ENCODE measurements around the gene TRIM67. TPM values are rescaled to one million over a fixed set of nuclear protein-coding genes. Genes with fewer than 3 reads are reported as not detected.

Gene TRIM67
- total RNA-seq, 3 donors from 2014 or later (not counting 1 experiment from before 2014, with no cell fraction given), result not detected

DNA sequence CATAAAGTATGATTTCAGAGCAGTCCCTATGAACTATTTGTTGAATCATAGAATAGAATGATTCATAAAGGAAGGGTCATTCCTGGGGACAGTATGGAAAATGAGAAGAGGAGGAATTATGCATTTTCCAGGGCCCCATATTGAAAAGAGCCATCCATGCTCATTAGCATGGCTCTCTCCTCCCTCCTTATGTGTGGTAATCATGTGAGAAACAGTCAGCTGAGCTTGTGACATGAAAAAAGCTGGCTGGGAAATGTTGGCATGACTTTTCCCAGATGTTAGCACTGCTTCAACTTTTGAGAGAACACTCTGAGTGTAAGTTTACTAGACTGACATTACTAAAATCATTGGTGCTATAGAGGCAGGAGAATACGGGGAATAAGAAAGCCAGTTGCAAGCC is 16.1 kb downstream of the TRIM67 start:
- Mint-ChIP-seq H3K9me3 (no peaks in the 10 kb centered on the region), H3K4me3 (no peak overlapping the region), H3K27ac (no peak overlapping the region), H3K27me3 (ENCODE audit: low read depth in 2 of 2) (peaks cover 32 to 86% of the 10 kb centered on the region in 2 donors), H3K36me3 (no peaks in the 10 kb centered on the region), H3K4me1 (no peaks in the 10 kb centered on the region)
- intact Hi-C loops (cut with micrococcal nuclease), result no loop called here
- ATAC-seq (no peak), DNase-seq (no peak)
- Histone ChIP-seq H3K27me3 (ENCODE audit: control insufficient read depth, insufficient read depth, low read length) (no peaks in the 10 kb centered on the region), H3K4me1 (ENCODE audit: control insufficient read depth, insufficient read depth, low read length) (no peaks in the 10 kb centered on the region), H3K27ac (ENCODE audit: low read length) (no peak overlapping the region), H3K36me3 (ENCODE audit: control insufficient read depth, insufficient read depth, low read length) (no peaks in the 10 kb centered on the region), H3K9me3 (ENCODE audit: control insufficient read depth, insufficient read depth, low read length) (no peaks in the 10 kb centered on the region), H3K4me3 (ENCODE audit: low read length) (no peak overlapping the region)
- TF ChIP-seq, protein P1, sequence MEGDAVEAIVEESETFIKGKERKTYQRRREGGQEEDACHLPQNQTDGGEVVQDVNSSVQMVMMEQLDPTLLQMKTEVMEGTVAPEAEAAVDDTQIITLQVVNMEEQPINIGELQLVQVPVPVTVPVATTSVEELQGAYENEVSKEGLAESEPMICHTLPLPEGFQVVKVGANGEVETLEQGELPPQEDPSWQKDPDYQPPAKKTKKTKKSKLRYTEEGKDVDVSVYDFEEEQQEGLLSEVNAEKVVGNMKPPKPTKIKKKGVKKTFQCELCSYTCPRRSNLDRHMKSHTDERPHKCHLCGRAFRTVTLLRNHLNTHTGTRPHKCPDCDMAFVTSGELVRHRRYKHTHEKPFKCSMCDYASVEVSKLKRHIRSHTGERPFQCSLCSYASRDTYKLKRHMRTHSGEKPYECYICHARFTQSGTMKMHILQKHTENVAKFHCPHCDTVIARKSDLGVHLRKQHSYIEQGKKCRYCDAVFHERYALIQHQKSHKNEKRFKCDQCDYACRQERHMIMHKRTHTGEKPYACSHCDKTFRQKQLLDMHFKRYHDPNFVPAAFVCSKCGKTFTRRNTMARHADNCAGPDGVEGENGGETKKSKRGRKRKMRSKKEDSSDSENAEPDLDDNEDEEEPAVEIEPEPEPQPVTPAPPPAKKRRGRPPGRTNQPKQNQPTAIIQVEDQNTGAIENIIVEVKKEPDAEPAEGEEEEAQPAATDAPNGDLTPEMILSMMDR (IDR thresholded peaks at IDR 0.05), result no peak
- 67% methylated on average over 1 of the region's 1 CpG for WGBS (ENCODE audit: insufficient coverage)

DNA sequence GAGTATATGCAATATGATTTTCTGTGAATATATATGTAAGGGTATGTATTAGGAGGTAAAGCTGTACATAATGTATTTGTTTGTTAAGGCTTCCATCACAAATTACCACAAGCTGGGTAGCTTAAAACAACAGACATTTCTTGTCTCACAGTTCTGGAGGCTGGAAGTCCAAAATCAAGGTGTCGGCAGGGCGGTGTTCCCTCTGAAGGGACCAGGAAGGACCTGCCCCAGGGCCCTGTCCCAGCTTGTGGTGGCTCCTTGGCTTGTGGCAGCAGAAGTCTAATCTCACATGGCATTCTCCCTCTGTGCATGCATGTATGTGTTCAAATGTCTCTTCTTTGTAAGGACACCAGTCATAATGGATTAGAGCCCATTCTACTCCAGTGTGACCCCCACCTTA is 17.1 kb downstream of the TRIM67 start:
- Mint-ChIP-seq H3K4me1 (no peaks in the 10 kb centered on the region), H3K27me3 (ENCODE audit: low read depth in 2 of 2) (peaks cover 29 to 80% of the 10 kb centered on the region in 2 donors), H3K27ac (no peak overlapping the region), H3K9me3 (no peaks in the 10 kb centered on the region), H3K4me3 (no peak overlapping the region), H3K36me3 (no peaks in the 10 kb centered on the region)
- Histone ChIP-seq H3K9me3 (ENCODE audit: control insufficient read depth, insufficient read depth, low read length) (no peaks in the 10 kb centered on the region), H3K27ac (ENCODE audit: low read length) (no peak overlapping the region), H3K27me3 (ENCODE audit: control insufficient read depth, insufficient read depth, low read length) (no peaks in the 10 kb centered on the region), H3K4me3 (ENCODE audit: low read length) (no peak overlapping the region), H3K4me1 (ENCODE audit: control insufficient read depth, insufficient read depth, low read length) (no peaks in the 10 kb centered on the region), H3K36me3 (ENCODE audit: control insufficient read depth, insufficient read depth, low read length) (no peaks in the 10 kb centered on the region)
- DNase-seq (no peak), ATAC-seq (no peak)
- TF ChIP-seq, protein P1 (IDR thresholded peaks at IDR 0.05), result no peak
- intact Hi-C loops (cut with micrococcal nuclease), result no loop called here
- WGBS (ENCODE audit: insufficient coverage), result 96% methylated on average over 2 of the region's 2 CpGs

DNA sequence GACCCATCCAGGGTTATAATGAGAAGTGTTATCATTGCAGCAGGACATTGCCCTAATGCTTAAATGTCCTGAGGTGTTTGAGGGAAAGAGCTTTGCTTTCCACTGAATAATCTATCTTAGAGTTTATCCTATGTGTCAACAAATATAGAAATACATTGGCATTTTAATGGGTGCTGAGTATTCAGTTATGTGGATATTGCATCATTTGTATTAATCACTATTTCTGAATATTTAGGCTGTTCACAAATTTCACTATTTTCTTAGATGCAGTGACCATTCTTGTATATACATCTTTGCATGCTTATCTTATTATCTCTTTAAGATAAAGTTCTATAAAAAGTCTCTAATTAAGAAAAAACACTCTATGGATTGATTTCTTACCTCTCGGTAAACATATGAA is 18.2 kb downstream of the TRIM67 start:
- H3K4me1 Mint-ChIP-seq, result no peaks in the 10 kb centered on the region
- DNase-seq, result no peak
- Histone ChIP-seq H3K9me3 (ENCODE audit: control insufficient read depth, insufficient read depth, low read length) (no peaks in the 10 kb centered on the region), H3K4me1 (ENCODE audit: control insufficient read depth, insufficient read depth, low read length) (no peaks in the 10 kb centered on the region), H3K4me3 (ENCODE audit: low read length) (no peak overlapping the region), H3K36me3 (ENCODE audit: control insufficient read depth, insufficient read depth, low read length) (no peaks in the 10 kb centered on the region), H3K27me3 (ENCODE audit: control insufficient read depth, insufficient read depth, low read length) (no peaks in the 10 kb centered on the region), H3K27ac (ENCODE audit: low read length) (no peak overlapping the region)
- ATAC-seq, result no peak
- peaks cover 27 to 81% of the 10 kb centered on the region in 2 donors for H3K27me3 Mint-ChIP-seq (ENCODE audit: low read depth in 2 of 2)
- TF ChIP-seq, protein P1 (IDR thresholded peaks at IDR 0.05), result no peak
- H3K4me3 Mint-ChIP-seq, result no peak overlapping the region
- H3K27ac Mint-ChIP-seq, result no peak overlapping the region
- WGBS (ENCODE audit: insufficient coverage), result 100% methylated on average over 1 of the region's 1 CpG
- no peaks in the 10 kb centered on the region for H3K9me3 Mint-ChIP-seq
- no peaks in the 10 kb centered on the region for H3K36me3 Mint-ChIP-seq
- intact Hi-C loops (cut with micrococcal nuclease), result no loop called here

DNA sequence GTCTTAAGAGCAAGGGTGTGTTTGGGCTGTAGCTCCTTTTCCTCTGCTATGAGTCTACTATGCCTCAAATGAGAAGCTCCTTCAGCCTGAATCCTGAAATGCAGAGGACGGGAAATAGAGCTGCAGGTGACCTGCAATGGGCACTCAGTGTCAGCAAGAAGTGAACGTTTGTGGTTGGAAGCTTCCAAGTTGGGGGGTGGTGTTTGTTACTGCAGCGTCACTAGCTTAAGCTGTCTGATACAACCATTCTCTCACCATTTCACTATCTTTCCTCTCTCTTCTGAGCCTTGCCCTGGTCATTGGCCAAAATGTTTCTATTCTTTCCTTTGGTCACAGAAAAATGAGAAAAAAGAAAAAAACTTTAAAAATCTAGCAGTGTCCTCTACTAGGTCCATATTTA is 19.4 kb downstream of the TRIM67 start:
- H3K27me3 ChIP-seq (ENCODE audit: control insufficient read depth, insufficient read depth, low read length), result no peaks in the 10 kb centered on the region
- no peaks in the 10 kb centered on the region for H3K4me1 ChIP-seq (ENCODE audit: control insufficient read depth, insufficient read depth, low read length)
- Mint-ChIP-seq H3K9me3 (no peaks in the 10 kb centered on the region), H3K27me3 (ENCODE audit: low read depth in 2 of 2) (peaks cover 30 to 78% of the 10 kb centered on the region in 2 donors), H3K36me3 (no peaks in the 10 kb centered on the region), H3K4me1 (no peaks in the 10 kb centered on the region), H3K27ac (no peak overlapping the region), H3K4me3 (no peak overlapping the region)
- ATAC-seq, result no peak
- H3K9me3 ChIP-seq (ENCODE audit: control insufficient read depth, insufficient read depth, low read length), result no peaks in the 10 kb centered on the region
- no peak for DNase-seq
- intact Hi-C loops (cut with micrococcal nuclease), result no loop called here
- no peak overlapping the region for H3K27ac ChIP-seq (ENCODE audit: low read length)
- H3K4me3 ChIP-seq (ENCODE audit: low read length), result no peak overlapping the region
- H3K36me3 ChIP-seq (ENCODE audit: control insufficient read depth, insufficient read depth, low read length), result no peaks in the 10 kb centered on the region
- WGBS (ENCODE audit: insufficient coverage), result 93% methylated on average over 3 of the region's 3 CpGs
- TF ChIP-seq, protein P1 (IDR thresholded peaks at IDR 0.05), result no peak

Data from natural killer cell (primary cell).